NCI-H1694 treated with DMSO at 0.1 percent for 48 hours (cell line): ENCODE results near the gene JUNB.
"Not testable (repeated sequence)": the region's sequence is repeated elsewhere in the genome, so short reads cannot be mapped to it uniquely, and the experiment has no call there.

ENCODE experiments used
- DNase-seq: peaks from one replicate; lab custom pipeline; 2025; lab: John Stamatoyannopoulos, UW

Gene JUNB

DNA sequence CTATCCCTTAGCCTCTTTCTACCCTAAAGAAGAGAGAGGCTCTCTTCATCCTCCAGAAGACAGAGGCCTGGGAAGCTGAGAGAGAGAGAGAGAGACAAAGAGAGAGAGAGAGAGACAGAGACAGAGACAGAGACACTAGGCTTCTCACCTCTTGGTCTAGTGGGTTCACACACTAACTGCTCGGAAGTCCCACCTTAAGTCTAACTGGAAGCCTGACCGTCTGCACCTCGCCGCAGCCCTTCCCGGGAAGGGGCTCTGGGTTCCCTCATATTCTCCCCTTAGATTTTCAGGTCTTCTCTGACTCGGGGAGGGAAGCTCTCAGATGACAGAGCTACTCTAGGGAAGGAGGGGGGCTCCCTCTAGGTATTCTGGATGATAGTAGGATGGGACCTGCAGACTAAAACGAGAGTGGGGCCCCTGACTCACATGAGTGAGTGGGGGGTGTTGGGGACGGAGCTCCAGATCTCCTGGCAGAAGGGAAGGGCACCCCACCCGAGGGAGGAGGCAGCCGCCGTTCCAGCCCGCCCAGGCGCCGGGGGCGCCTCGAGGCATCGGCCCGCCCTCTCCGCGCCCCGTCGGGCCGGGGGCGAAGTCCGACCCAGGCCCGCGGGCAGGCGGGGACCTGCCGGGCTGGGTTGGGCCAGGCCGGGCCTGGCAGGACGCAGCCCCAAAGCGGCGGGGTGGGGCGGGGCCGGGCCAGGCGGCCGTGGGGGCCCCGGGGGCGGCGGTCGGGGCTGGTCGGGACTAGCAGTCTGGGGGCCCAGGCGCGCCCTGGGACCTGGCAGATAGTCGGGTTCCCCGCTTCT, 2.0 kb upstream of the JUNB start:
- peak; percentile 23 for DNase-seq

DNA sequence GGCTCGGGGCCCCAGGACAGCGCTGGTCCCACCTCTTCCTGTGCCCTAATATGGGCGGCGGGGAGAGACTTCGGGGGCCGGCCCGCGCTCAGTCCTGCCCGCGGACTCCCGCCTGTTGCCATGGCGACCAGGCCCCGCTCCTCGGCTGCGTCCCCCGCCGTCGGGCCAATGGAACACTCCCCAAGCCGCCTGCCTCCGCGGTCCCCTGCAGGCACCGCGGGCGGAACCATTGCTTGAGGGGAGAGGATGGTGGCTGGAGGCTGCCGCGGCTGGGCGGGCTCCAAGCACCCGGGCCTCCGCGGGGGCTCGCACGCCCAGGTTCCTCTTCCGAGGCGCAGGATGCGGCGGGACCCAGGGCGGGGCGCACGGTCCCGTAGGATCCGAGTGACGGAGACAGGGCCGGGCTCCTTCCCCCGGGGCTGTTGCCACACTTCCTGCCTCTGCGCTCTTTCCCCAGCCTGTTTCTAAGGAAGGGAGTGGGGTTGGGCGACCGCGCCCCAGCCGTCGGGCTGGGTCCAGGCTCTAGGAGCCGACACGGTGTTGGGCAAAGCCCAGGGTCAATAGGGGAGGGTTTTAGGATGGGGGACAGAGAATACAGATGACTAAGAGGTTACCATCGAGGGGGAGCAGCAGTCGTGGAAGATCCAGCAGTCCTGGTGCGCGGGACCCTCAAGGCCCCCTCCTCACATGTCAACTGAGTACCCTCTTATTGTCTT, 1.2 kb upstream of the JUNB start:
- DNase-seq: peak; percentile 57

DNA sequence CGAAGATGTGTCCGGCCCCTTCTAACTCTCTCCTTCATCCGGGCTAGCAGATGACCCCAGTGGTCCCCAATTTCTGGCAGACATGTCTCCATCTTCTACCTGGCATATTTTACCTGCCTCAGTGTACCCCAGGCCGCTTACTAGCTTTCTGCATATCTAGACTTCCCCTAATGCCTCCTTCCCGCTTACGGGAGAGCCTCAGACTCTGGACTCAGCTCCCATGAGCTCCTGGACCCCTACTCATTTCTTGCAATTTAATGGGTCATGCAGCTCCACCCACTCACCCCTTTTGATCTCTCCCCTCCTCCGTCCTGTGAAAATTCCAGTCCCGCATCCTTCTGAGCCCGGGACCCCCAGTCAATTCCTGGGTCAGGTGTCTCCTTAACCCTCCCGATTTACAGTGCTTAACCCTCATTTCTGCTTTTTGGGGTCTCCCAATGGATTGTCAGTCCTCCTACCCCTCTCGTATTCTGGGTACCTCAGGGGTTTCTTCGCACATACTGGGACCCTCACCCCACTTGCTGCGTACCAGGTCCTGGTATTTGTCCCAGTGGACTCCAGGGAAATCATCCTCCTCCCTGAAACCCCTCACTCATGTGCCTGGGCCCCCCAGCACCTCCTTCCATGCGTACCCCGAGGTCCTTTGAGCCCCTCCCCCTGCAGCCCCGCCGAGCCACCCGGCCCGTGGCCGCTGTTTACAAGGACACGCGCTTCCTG, 500 bp upstream of the JUNB start:
- no peak for DNase-seq

DNA sequence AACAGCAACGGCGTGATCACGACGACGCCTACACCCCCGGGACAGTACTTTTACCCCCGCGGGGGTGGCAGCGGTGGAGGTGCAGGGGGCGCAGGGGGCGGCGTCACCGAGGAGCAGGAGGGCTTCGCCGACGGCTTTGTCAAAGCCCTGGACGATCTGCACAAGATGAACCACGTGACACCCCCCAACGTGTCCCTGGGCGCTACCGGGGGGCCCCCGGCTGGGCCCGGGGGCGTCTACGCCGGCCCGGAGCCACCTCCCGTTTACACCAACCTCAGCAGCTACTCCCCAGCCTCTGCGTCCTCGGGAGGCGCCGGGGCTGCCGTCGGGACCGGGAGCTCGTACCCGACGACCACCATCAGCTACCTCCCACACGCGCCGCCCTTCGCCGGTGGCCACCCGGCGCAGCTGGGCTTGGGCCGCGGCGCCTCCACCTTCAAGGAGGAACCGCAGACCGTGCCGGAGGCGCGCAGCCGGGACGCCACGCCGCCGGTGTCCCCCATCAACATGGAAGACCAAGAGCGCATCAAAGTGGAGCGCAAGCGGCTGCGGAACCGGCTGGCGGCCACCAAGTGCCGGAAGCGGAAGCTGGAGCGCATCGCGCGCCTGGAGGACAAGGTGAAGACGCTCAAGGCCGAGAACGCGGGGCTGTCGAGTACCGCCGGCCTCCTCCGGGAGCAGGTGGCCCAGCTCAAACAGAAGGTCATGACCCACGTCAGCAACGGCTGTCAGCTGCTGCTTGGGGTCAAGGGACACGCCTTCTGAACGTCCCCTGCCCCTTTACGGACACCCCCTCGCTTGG, 966 bp downstream of the JUNB start:
- peak; percentile 20 for DNase-seq

DNA sequence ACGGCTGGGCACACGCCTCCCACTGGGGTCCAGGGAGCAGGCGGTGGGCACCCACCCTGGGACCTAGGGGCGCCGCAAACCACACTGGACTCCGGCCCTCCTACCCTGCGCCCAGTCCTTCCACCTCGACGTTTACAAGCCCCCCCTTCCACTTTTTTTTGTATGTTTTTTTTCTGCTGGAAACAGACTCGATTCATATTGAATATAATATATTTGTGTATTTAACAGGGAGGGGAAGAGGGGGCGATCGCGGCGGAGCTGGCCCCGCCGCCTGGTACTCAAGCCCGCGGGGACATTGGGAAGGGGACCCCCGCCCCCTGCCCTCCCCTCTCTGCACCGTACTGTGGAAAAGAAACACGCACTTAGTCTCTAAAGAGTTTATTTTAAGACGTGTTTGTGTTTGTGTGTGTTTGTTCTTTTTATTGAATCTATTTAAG, 1.6 kb downstream of the JUNB start:
- DNase-seq: no peak

DNA sequence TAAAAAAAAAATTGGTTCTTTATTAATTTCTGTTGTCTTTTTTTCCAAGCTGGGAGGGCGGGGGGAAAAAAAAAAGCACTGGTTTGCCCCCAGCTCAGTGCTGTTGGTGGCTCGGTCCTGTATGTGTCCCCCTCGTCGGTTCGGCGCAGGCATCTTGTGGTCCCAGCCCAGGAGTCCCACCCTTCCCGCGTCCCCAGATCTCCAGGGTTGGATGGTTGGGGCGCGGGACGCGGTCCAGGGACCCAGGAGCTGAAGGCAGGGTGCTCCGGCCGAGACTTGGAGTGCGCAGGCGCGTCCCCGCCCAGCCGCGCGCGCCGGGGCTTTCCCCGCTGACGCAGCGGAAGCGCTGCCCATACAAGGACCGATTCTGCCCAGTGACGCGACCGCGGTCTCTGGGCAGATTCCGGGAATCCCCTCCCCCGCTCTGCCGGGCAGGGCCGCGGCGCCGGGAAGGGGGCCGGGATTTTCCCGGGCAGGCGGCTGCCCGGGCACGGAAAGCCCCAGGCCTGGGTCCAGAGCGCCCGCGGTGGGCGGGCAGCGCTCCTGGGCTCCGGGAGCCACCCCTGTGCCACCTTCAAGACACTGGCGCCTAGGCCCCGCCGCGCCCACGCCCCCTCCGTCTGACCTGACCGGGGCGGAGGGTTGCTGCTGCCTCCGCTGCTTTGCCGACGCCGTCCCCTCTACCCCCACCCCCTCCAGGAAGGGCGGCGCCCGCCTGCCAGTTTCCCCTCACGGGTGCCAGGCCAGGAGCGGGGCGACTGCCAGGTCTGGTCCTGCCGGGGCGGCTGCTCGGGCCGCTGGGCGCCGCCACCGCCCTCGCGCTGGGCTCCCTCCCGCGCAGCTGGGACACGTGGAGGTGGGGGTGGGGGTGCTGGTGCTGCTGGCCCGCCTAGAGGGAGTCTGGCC, 2.3 kb downstream of the JUNB start:
- peak; percentile 82 for DNase-seq

DNA sequence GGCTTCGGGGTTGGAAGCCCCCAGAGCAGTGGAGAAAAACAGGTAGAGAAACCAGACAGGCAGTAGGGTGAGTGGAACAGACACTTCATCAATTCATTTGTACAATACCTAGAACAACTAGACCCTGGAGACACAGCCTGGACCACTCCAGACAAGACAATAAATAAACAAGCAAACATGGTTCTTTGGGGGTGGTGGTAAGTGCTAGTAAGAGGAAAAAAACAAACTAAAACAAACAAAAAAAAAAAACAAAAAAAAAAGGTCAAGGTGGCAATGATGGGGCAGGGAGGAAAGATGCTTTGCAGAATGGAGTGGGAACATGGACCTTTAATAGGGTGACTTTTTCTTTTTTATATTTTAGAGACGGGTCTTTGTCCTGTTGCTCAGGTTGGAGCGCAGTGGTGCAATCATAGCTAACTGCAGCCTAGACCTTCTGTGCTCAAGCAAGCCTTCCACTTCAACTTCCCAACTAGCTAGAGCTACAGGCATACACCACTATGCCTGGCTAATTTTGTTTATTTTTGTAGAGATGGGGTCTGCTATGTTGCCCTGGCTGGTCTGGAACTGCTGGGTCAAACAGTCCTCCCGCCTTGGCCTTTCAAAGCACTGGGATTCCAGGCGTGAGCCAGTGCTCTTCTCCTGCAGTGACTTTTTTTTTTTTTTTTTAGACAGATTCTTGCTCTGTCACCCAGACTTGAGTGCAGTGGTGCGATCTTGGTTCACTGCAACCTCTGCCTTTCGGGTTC, 3.1 kb downstream of the JUNB start:
- DNase-seq: peak; percentile 41

DNA sequence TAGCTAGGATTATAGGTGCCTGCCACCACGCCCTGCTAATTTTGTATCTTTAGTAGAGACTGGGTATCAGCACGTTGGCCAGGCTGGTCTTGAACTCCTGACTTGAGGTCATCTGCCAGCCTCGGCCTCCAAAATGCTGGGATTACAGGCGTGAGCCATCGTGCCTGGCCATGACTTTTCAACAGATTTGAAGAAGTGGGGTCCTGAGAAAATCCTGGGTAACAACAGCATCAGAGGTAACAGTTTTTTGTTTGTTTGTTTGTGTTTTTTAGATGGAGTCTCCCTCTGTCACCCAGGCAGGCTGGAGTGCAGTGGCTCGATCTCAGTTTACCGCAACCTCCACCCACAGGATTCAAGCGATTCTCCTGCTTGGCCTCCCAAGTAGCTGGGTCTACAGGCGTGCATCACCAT, 3.7 kb downstream of the JUNB start:
- no peak for DNase-seq

DNA sequence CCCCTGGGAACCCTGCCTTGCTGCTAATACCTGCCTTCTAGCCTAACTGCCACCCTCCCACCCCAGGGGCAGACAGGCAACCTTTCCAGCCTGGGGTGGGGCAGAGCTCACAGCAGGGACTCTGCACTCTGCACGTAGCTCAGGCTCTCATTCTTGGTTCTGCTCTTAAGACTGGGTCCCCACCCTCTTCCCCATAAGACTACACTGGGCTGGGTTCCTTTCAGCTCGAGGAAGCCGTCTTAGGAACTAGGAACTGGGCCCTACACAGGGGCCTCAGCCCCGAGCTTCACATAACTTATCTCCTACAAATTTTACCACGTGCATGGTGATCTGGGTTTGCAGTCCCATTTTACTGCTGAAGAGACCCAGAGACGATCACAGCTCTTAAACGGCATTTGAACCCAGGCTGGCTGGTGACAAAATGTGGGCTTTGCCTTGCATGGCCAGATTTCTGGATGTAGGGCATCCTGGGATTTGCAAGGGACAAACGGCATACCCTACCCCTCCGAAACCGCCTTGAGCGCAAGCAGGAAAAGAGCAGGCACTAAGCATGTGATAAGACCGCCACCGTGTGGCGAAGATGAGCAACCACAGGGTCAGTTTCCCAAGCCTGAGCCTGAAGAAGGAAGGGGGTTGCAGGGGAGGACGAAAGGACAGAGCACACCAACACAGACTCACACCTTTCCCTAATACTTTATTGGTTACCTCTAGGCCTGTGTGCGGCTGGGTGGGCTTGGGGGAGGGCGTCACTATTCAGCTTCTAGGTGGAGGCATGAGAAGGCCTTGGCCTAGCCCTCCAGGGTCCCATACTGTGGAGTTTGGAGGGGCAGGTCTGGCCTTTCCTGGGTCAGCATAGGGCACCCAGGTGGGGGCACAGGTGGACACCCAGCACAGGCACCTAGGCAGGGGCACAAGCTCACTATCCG, 5.1 kb downstream of the JUNB start:
- DNase-seq: peak; percentile 74

DNA sequence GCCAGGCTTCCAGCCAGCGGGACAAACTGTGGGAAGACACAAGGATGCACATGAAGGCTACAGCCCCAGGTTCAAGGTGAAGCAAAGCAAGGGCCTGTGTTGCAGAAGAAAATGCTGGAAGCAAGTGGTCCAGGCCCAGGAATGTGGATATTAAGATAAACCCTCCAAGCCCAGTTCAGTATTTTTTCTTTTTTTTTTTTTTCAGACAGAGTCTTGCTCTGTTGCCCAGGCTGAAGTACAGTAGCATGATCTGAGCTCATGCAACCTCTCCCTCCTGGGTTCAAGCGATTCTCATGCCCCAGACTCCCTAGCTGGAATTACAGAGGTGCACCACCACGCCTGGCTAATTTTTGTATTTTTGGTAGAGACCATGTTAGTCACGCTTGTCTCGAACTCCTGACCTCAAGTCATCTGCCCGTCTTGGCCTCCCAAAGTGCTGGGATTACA, 5.9 kb downstream of the JUNB start:
- DNase-seq: no peak

DNA sequence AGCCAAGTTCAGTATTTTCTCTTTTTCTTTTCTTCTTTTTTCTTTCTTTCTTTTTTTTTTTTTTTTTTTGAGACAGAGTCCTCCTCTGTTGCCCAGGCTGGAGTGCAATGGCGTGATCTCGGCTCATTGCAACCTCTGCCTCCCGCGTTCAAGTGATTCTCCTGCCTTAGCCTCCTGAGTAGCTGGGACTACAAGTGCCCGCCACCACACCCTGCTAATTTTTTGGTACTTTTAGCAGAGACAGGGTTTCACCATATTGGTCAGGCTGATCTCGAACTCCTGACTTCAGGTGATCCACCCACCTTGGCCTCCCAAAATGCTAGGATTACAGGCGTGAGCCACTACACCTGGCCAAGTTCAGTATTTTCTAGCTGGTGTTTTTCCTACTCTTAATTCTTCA, 6.3 kb downstream of the JUNB start:
- not testable (repeated sequence) for DNase-seq

DNA sequence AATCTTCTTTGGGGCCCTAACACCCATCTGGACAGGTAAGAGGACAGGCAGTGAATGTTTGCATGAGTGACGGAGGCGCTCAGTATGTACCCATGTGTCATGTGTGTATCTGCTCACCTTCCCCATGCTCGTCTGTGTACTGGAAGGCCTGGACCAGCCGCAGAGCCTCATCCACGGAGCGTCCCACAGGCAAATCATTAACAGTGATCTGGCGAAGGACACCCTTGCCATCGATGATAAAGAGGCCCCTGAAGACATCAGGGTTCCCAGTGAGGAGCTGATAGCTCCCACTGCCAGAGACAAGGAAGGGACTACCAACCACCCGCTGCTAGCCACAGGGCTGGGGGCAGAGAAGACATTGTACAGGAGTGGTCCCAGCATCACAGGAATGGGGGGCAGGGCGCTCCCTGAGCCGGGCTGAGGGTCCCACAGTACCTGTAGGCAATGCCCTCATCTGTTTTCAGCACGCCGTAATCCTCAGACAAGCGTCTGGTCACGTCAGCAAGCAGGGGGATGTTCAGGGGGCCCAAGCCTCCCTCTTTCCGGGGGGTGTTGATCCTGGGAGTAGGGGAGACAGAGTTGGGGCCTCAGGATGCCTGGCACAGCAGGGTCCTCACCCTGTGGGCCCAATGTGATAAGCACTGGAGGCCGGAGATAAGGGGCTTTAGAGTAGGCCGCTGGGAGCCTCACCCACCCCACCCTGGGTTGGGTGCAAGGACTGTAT, 8.6 kb downstream of the JUNB start:
- DNase-seq: no peak

DNA sequence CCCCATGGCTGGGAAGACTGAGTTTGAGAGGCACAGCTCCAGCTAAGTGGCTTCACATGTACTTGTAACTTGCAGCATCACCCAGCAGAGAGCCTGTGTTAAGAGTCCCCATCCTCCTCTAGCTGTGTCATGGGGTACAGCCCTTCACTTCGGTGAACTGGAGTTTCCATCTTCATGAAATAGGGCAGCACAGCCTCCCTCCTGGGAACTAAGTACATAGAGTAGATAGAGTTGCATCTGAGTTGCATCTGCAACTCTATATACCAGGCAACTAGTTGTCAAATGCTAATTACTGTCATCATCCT, 9.1 kb downstream of the JUNB start:
- no peak for DNase-seq

DNA sequence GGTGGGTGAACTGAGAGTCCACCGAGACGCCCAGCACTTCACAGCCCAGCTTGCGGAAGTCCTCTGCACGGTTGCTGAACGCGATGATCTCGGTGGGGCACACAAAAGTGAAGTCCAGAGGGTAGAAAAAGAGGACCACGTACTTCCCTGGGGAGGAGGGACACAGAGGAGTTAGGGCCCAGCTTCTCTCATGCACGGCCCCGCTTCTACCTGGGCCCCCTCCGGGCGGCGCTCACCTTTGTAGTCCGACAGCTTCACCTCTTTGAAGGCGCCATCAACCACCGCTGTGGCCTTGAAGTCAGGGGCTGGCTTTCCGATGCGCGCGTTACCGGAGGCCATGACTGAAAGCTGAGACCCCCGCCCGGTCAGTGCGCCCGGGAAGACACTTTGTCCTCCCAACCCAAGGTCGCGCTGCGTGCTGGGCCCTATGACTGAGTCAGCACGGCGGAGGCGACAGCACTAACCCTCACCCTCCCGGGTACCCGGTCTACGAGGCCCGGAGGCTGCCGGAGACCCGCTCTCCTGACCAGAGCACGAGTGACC, 9.7 kb downstream of the JUNB start:
- DNase-seq: no peak

DNA sequence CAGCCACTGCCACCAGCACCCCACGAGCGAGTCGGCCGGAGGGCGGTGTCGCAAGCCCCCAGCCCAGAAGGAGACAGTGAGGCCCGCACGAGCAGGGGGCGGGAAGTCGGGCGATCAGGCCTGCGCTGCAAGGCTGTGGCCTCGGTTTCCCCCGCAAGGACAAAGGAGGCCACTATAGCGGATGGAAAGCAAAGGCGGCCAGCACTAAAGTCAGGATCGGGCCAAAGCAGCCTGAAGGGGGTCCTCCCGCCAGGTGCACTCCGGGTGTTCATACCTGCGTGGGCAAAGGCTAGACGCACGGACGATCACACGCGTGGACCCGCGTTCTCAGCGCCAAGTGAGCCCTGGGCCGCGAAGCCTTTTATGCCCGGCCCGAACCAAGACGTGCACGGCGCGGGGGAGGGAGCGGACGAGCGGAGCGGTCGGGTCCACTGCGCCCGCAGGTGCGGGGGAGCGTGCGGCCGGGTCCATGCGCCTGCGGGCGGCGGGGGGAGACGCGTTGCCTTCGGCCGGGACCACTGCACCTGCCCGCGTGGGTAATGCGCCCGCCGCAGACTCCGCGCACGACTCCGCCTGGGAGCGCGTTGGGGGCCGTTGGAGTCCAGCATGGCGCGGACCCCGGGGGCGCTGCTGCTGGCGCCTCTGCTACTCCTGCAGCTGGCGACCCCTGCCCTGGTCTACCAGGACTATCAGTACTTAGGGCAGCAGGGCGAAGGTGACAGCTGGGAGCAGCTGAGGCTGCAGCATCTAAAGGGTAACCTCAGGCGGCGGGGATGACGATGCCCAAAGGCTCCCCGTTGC, 10.4 kb downstream of the JUNB start, which contains the start of the genes PRDX2 and THSD8:
PRDX2 (minus strand) TSS at position 335 of the 801 bp plus-strand sequence. CDS start 539 bp downstream, outside the sequence.
THSD8 (plus strand) TSS at position 604 of the 801 bp plus-strand sequence; CDS start at position 607, 3 bp downstream.
- no peak for DNase-seq

DNA sequence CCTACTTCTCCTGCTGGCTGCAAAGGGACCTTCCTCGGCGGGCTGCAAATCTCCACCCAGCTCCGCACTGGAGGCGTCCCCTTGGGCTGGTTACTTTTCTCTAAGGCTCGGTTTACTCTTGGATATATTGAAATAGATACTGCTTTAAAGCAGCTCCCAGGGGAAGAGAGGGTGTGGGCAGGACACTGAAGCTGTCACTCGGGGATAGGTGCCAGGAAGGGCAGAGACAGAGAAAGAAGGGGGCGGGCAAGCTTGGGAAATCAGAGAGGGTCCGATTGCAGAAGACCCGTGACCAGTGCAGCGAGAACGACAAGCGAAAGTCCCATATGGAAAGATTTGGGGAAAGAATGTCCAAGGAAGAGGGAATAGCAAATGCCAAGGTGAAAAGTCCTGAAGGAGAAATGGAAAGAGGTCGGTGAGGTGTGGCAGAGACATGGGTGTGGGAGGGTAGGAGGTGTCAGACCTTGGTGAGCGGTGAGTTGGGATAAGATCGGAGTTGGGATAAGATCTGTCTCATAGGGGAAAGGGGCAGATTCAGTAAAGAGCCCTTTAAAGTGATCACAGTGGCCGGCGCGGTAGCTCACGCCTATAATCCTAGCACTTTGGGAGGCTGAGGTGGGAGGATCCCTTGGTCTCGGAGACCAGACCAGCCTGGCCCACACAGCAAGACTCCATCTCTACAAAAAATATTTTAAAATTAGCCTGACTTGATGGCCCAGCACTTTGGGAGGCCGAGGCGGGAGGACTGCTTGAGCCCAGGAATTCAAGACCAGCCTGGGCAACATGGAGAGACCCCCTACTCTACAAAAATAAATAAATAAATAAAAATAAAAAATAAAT, 11.2 kb downstream of the JUNB start:
- DNase-seq: peak; percentile 16
